Upper lobe of right lung (tissue), 1 donor: ENCODE measurements around the gene GLB1L3. TPM values are rescaled to one million over a fixed set of nuclear protein-coding genes. Genes with fewer than 3 reads are reported as not detected.

Source experiments
- ATAC-seq: fragments of 200-7000 bp; cut with Tn5 transposase; one replicate; pipeline ENCODE4 v1.9.1; 2020; ENCODE audit warnings: mild to moderate bottlenecking, moderate library complexity
- DNase-seq: peaks from one replicate; pipeline ENCODE4 v3.0.0-alpha.2; 2020
- H3K27ac ChIP-seq: fragments of 200-600 bp; one replicate; pipeline ENCODE4 v1.8.0; 2022
- H3K27me3 ChIP-seq: fragments of 200-600 bp; one replicate; pipeline ENCODE4 v1.8.0; 2022; ENCODE audit warnings: mild to moderate bottlenecking
- H3K36me3 ChIP-seq: fragments of 200-600 bp; one replicate; pipeline ENCODE4 v1.8.0; 2022
- H3K4me1 ChIP-seq: fragments of 200-600 bp; one replicate; pipeline ENCODE4 v1.8.0; 2022
- H3K4me3 ChIP-seq: fragments of 200-600 bp; one replicate; pipeline ENCODE4 v1.8.0; 2022; ENCODE audit warnings: mild to moderate bottlenecking
- H3K9me3 ChIP-seq: fragments of 200-600 bp; one replicate; pipeline ENCODE4 v1.8.0; 2022
- CTCF ChIP-seq: fragments of 200-600 bp; IDR thresholded peaks from one replicate; pipeline ENCODE4 v1.8.0; 2022; ENCODE audit warnings: antibody characterized with exemption
- intact Hi-C: fragments of 100-400 bp; cut with DNase I; formaldehyde crosslinking; loops from one replicate; pipeline ENCODE4 v1.11.0; 2022
- total RNA-seq: library from RNA; stranded (reverse); fragmentation: NEBNext Ultra II Directional; extraction: Animal tissue kit (Norgen Biotek cat#: 25700); gene quantifications from one replicate; pipeline ENCODE4 v1.2.1, GENCODE V29; 2021
- donor health status: DM: no; HTN: yes; CAD: no; lungs with severe emphysema.

The GLB1L3 gene
- total RNA-seq, 1 donor from 2014 or later = 0.43 TPM

DNA sequence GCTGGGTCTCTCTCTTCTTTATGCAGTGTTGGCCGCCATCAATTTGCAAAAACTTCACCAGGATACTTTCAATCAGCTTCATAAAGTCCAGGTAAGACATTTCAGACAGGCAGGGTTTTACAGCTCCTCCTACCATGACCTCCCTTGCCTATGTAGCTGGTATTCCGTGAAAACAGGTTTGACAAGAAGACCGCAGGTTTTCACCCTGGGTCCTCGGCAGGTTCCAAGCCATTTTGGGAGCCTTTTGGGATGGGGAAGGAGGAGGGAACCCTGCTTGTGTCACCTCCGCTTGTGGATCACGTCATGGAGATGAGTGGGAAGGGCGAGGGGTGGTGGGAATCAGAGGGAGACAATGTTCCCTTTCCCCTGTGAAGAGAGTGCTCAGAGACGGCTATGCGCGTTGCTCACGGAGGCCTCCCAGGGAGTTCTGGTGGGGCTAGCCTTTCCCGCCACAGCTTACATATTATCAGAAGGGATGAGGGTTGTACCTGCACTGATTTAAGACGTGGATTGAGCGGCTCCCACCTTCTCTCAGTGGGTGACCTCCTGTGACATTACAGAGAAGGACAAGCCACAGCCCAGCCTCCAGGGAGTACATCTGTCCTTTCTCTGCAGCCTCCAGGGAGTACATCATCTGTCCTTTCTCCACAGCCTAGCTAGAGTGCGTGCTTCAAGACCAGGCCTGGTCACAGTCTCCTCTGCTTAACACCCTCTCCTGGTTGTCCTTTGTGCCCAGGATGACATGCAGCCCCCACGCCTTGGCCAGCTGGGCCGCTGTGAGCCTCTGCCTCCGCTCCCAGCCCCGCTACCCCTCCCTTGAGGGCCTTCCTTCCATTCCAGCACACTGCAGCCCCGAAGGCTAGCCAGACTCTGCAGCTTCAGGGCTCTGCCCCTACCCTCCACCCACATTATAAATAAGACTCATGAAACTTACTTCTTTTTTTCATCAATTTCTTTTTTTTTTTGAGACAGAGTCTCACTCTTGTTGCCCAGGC, 17.2 kb downstream of the GLB1L3 start:
- ATAC-seq (no peak), DNase-seq (no peak)
- Histone ChIP-seq H3K36me3 (no peaks in the 10 kb centered on the region), H3K9me3 (no peaks in the 10 kb centered on the region), H3K27me3 (no peaks in the 10 kb centered on the region), H3K4me1 (no peaks in the 10 kb centered on the region), H3K4me3 (no peak overlapping the region), H3K27ac (no peak overlapping the region)
- intact Hi-C loops = no loop called here
- TF ChIP-seq CTCF = no peak

GRCh38 chr11:134294664-134295063, 18.5 kb downstream of the GLB1L3 start:
- ATAC-seq = no peak
- H3K27ac ChIP-seq = no peak overlapping the region
- no peak overlapping the region for H3K4me3 ChIP-seq
- H3K27me3 ChIP-seq = no peaks in the 10 kb centered on the region
- no peak for TF ChIP-seq CTCF
- no peaks in the 10 kb centered on the region for H3K36me3 ChIP-seq
- intact Hi-C loops = no loop called here
- H3K4me1 ChIP-seq = no peaks in the 10 kb centered on the region
- H3K9me3 ChIP-seq = no peaks in the 10 kb centered on the region
- no peak for DNase-seq

DNA sequence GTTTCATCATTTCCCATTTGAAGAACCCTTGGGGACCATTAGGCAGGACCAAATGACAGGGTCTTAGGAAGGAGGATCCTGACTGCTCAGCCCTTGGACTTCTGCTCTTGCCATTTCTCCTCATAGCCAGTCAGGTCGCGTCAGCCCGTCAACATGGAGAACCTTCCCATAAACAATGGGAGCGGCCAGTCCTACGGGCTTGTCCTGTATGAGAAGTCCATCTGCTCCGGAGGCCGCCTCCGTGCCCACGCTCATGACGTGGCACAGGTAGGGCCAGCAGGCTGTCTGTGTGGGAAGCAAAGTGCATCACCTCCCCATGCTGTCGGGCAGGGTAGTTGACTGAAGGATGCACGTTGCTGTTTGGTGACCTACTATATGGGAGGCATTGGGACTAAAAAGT, 36.0 kb downstream of the GLB1L3 start:
- no peak overlapping the region for H3K27ac ChIP-seq
- DNase-seq = no peak
- intact Hi-C loops = no loop called here

GRCh38 chr11:134312807-134313206, 36.6 kb downstream of the GLB1L3 start:
- Histone ChIP-seq H3K4me3 (no peak overlapping the region), H3K27me3 (no peaks in the 10 kb centered on the region), H3K36me3 (no peaks in the 10 kb centered on the region), H3K27ac (no peak overlapping the region), H3K9me3 (peaks cover 5% of the 10 kb centered on the region), H3K4me1 (no peaks in the 10 kb centered on the region)
- no peak for TF ChIP-seq CTCF
- DNase-seq (no peak), ATAC-seq (no peak)
- intact Hi-C loops = no loop called here

More for the DNA sequence above, 36.0 kb downstream of the GLB1L3 start:
- no peak for ATAC-seq
- Histone ChIP-seq H3K9me3 (no peaks in the 10 kb centered on the region), H3K27me3 (no peaks in the 10 kb centered on the region), H3K36me3 (no peaks in the 10 kb centered on the region), H3K4me3 (no peak overlapping the region), H3K4me1 (no peaks in the 10 kb centered on the region)
- no peak for TF ChIP-seq CTCF

GRCh38 chr11:134313379-134313778, 37.2 kb downstream of the GLB1L3 start:
- Histone ChIP-seq H3K36me3 (no peaks in the 10 kb centered on the region), H3K4me1 (no peaks in the 10 kb centered on the region), H3K9me3 (peaks cover 7% of the 10 kb centered on the region), H3K4me3 (no peak overlapping the region), H3K27ac (no peak overlapping the region), H3K27me3 (no peaks in the 10 kb centered on the region)
- ATAC-seq = peak; percentile 10
- no peak for DNase-seq
- TF ChIP-seq CTCF = no peak
- intact Hi-C loops = no loop called here
